Astrocyte of the cerebellum (primary cell): ENCODE measurements around the gene CPN2.

ENCODE experiments used
- DNase-seq: peaks from one replicate; pipeline ENCODE4 v3.0.0-alpha.2; 2011; ENCODE audit warnings: low read depth
- H3K4me3 ChIP-seq: 2 replicates; pipeline ENCODE4 v1.5.1; 2011; ENCODE audit warnings: mild to moderate bottlenecking, low read depth, low read length, moderate library complexity
- in situ Hi-C: cut with HindIII; loops from 2 replicates; pipeline ENCODE4 v1.10.0; 2017; ENCODE audit warnings: low sequenced_read_pairs
- TF ChIP-seq, protein P1 (sequence below): IDR thresholded peaks from 2 replicates; pipeline ENCODE4 v1.5.1; 2012; ENCODE audit warnings: low read length, low read depth, moderate library complexity, mild to moderate bottlenecking; ENCODE audit errors: missing control alignments

CPN2 gene

GRCh38 chr3:194376241-194376560 lies 25.1 kb upstream of the CPN2 start:
- no peak overlapping the region for H3K4me3 ChIP-seq
- in situ Hi-C loops = no loop called here
- TF ChIP-seq, protein P1, sequence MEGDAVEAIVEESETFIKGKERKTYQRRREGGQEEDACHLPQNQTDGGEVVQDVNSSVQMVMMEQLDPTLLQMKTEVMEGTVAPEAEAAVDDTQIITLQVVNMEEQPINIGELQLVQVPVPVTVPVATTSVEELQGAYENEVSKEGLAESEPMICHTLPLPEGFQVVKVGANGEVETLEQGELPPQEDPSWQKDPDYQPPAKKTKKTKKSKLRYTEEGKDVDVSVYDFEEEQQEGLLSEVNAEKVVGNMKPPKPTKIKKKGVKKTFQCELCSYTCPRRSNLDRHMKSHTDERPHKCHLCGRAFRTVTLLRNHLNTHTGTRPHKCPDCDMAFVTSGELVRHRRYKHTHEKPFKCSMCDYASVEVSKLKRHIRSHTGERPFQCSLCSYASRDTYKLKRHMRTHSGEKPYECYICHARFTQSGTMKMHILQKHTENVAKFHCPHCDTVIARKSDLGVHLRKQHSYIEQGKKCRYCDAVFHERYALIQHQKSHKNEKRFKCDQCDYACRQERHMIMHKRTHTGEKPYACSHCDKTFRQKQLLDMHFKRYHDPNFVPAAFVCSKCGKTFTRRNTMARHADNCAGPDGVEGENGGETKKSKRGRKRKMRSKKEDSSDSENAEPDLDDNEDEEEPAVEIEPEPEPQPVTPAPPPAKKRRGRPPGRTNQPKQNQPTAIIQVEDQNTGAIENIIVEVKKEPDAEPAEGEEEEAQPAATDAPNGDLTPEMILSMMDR = no peak
- DNase-seq = no peak

DNA sequence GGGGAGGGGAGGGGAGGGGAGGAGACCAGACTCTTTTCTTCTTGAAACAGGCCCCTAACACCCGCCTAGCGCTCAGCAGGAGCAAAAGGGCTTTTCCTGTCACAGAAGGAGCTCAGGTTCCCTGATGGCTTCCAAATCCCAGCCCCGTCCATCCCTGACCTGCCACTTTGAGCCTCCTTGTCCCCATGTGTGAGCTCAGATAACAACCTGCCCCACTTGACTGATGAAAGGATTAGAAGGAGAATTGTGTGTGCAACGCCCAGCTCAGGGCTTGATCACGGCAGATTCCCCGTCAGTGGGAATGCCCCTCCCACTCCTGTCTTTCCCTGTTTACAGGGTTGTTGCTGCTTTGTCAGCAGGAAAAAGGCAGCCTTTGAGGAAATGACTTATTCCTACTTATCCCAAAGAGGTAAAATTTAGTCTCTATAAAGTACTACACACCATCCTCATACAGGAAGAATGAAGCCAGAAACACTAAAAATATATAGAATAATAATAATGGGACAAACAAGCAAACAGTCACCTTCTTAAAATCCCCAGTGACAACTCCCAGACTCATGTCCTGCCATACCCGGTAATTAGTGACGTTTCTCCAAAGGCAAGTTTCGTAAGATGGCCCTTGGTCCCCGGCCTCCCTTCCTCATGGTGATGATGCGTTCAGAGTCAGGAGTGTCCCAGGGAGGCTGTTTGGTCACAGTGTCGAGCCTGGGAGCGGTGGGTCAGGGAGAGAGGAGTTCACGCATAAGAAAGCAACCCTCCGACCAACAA lies 24.5 kb upstream of the CPN2 start:
- no peak overlapping the region for H3K4me3 ChIP-seq
- DNase-seq = no peak
- TF ChIP-seq, protein P1 = no peak
- in situ Hi-C loops = no loop called here

DNA sequence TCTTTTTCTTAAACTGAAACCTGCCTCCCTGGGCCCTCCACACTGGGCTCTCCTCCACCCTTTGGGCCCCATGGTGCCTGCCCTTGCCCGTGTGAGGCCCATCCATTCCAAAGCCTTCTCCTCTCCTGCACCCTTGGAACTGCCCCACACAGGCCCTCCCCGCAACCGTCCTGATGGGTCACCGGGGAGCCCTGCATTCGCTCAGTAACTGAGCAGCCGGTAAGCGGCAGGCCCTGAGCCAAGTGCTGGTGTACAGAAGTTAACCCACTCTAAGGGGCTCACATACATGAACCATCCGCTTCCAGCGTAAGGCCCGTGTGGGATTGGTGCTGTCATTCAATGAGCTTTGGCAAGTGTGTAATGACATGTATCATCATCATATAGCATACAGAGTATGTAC lies 23.8 kb upstream of the CPN2 start:
- in situ Hi-C loops = no loop called here
- TF ChIP-seq, protein P1 = no peak
- H3K4me3 ChIP-seq = no peak overlapping the region
- no peak for DNase-seq

GRCh38 chr3:194373899-194374298 lies 22.8 kb upstream of the CPN2 start:
- in situ Hi-C loops = no loop called here
- DNase-seq = no peak
- H3K4me3 ChIP-seq = no peak overlapping the region
- TF ChIP-seq, protein P1 = no peak

DNA sequence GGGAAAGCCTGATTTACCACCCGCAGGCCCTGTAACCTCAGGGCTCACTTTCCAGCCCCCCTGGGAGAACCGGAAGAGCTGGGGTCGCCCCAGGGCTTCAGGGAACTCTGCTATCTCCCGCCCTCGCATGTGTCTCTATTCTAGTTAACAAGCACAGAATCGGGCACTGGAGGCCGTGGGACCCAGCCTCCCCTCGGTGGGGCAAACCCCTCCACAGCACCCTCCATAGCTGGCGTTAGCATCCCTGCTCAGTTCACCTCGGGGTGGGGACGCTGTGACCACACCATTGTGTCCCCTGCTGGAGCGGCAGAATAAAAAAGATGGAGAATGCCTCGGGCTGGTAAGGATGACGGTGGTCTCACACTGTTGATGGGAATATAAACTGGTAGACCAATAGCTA lies 21.9 kb upstream of the CPN2 start:
- TF ChIP-seq, protein P1 = no peak
- in situ Hi-C loops = no loop called here
- DNase-seq = no peak
- H3K4me3 ChIP-seq = no peak overlapping the region

DNA sequence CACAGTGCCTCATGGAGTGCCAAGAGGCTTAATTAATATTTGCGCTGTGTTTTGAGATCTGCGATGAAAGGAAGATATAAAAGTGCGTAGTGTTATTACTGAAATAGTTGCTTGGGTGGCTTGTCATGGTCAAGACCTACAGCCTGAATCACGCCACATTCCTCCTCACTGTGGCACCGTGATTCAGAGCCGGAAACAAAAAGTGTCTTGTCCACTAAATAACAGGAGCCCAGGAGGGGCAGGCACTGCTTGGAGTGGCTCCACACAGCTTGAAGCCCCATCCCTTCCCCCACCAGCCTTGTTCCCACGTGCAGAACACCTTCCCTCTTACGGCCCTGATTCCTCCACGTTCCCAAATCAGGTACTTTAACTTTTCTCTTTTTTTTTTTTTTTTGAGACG lies 19.6 kb upstream of the CPN2 start:
- in situ Hi-C loops = no loop called here
- DNase-seq = no peak
- no peak overlapping the region for H3K4me3 ChIP-seq
- TF ChIP-seq, protein P1 = no peak
